HG02571 (cell line): ENCODE measurements around the gene CD207.
"Not testable (repeated sequence)": the region's sequence is repeated elsewhere in the genome, so short reads cannot be mapped to it uniquely, and the experiment has no call there.

Source experiments
- ATAC-seq: cut with Tn5 transposase; IDR thresholded peaks from one replicate; pipeline ENCODE4 v1.9.1; 2021; ENCODE audit warnings: mild to moderate bottlenecking, moderate library complexity; ENCODE audit not compliant: unreplicated experiment

The CD207 gene

GRCh38 chr2:70829916-70830315 is 5.7 kb downstream of the CD207 start:
- no peak for ATAC-seq

- ATAC-seq, result no peak
Measured at GRCh38 chr2:70828914-70829824, 6.4 kb downstream of the CD207 start.

- ATAC-seq, result no peak
Measured at GRCh38 chr2:70828115-70828514, 7.5 kb downstream of the CD207 start.

- ATAC-seq, result no peak
Measured at GRCh38 chr2:70827388-70827787, 8.2 kb downstream of the CD207 start.

- no peak for ATAC-seq
Measured at GRCh38 chr2:70826696-70827350, 8.8 kb downstream of the CD207 start.

GRCh38 chr2:70823249-70823648 is 12.4 kb downstream of the CD207 start:
- no peak for ATAC-seq

- ATAC-seq, result no peak
Measured at GRCh38 chr2:70822843-70823242, 12.8 kb downstream of the CD207 start.

- no peak for ATAC-seq
Measured at GRCh38 chr2:70820499-70820898, 15.1 kb downstream of the CD207 start, which contains the start of gene CLEC4F. CLEC4F (minus strand) TSS chr2:70820599; CDS start chr2:70820523, 76 bp downstream.

GRCh38 chr2:70817284-70817954 is 18.2 kb downstream of the CD207 start:
- no peak for ATAC-seq

GRCh38 chr2:70816726-70817125 is 18.9 kb downstream of the CD207 start:
- no peak for ATAC-seq

GRCh38 chr2:70808983-70809958 is 26.3 kb downstream of the CD207 start:
- no peak for ATAC-seq

GRCh38 chr2:70807828-70808118 is 27.8 kb downstream of the CD207 start:
- no peak for ATAC-seq

- no peak for ATAC-seq
Measured at GRCh38 chr2:70807102-70807827, 28.4 kb downstream of the CD207 start.

GRCh38 chr2:70806620-70807019 is 29.0 kb downstream of the CD207 start:
- ATAC-seq, result no peak

- no peak for ATAC-seq
Measured at GRCh38 chr2:70806013-70806412, 29.6 kb downstream of the CD207 start.

GRCh38 chr2:70801607-70802263 is 33.9 kb downstream of the CD207 start:
- ATAC-seq, result no peak

GRCh38 chr2:70799706-70800105 is 35.9 kb downstream of the CD207 start:
- no peak for ATAC-seq

- ATAC-seq, result not testable (repeated sequence)
Measured at GRCh38 chr2:70797996-70798395, 37.6 kb downstream of the CD207 start.

- ATAC-seq, result no peak
Measured at GRCh38 chr2:70797506-70797905, 38.1 kb downstream of the CD207 start.
